Bone marrow (tissue), 2 donors: Measurements from ENCODE around the gene SLC36A4.
"Not testable (repeated sequence)": the region's sequence is repeated elsewhere in the genome, so short reads cannot be mapped to it uniquely, and the experiment has no call there.

Source experiments
- DNase-seq, 2 donors: peaks; one replicate each; lab custom pipeline; 2025; lab: John Stamatoyannopoulos, UW

SLC36A4 gene

GRCh38 chr11:93194673-93195291 lies 3.0 kb downstream of the SLC36A4 start:
- no peak for DNase-seq

- no peak for DNase-seq
These were observed 4.1 kb downstream of the SLC36A4 start for GRCh38 chr11:93193731-93194130.

- no peak for DNase-seq
These were observed 5.6 kb downstream of the SLC36A4 start for GRCh38 chr11:93192163-93192562.

GRCh38 chr11:93189462-93189861 lies 8.3 kb downstream of the SLC36A4 start:
- no peak for DNase-seq

- no peak for DNase-seq
These were observed 9.1 kb downstream of the SLC36A4 start for GRCh38 chr11:93188726-93189125.

- DNase-seq, result no peak
These were observed 10.5 kb downstream of the SLC36A4 start for GRCh38 chr11:93187290-93187689.

GRCh38 chr11:93177891-93178290 lies 19.9 kb downstream of the SLC36A4 start:
- not testable (repeated sequence) for DNase-seq

GRCh38 chr11:93169950-93170561 lies 27.7 kb downstream of the SLC36A4 start:
- DNase-seq, result no peak

- no peak for DNase-seq
These were observed 28.6 kb downstream of the SLC36A4 start for GRCh38 chr11:93169143-93169542.

- no peak for DNase-seq
These were observed 30.9 kb downstream of the SLC36A4 start for GRCh38 chr11:93166862-93167261.

GRCh38 chr11:93166194-93166593 lies 31.6 kb downstream of the SLC36A4 start:
- no peak for DNase-seq

GRCh38 chr11:93160808-93161207 lies 37.0 kb downstream of the SLC36A4 start:
- no peak for DNase-seq

GRCh38 chr11:93160156-93160555 lies 37.6 kb downstream of the SLC36A4 start:
- no peak for DNase-seq

- DNase-seq, result no peak
These were observed 38.1 kb downstream of the SLC36A4 start for GRCh38 chr11:93159721-93160120.

GRCh38 chr11:93155738-93156137 lies 42.1 kb downstream of the SLC36A4 start:
- no peak for DNase-seq

GRCh38 chr11:93145390-93145915 lies 52.3 kb downstream of the SLC36A4 start:
- no peak for DNase-seq

- no peak for DNase-seq
These were observed 54.0 kb downstream of the SLC36A4 start for GRCh38 chr11:93143800-93144199.

GRCh38 chr11:93143186-93143585 lies 54.6 kb downstream of the SLC36A4 start:
- no peak for DNase-seq

GRCh38 chr11:93133488-93134109 lies 64.2 kb downstream of the SLC36A4 start:
- DNase-seq, result no peak

- DNase-seq, result no peak
These were observed 65.0 kb downstream of the SLC36A4 start for GRCh38 chr11:93132836-93133235.

- DNase-seq, result no peak
These were observed 66.1 kb downstream of the SLC36A4 start for GRCh38 chr11:93131709-93132108.

GRCh38 chr11:93128574-93128973 lies 69.2 kb downstream of the SLC36A4 start:
- DNase-seq, result no peak

GRCh38 chr11:93123351-93123898 lies 74.4 kb downstream of the SLC36A4 start:
- no peak for DNase-seq
